Activated T-helper 1 cell treated with anti-CD3 and anti-CD28 coated beads, Interleukin-12 subunit alpha, Interleukin-12 subunit beta, Interleukin-2, Interleukin-4 antibody, amounts not matched to agents 30 ng/mL and 10 ng/mL and 1 ng/mL, durations not matched to agents 14 hours and 24 hours and 36 hours (primary cell): Measurements from ENCODE around the gene MRPL19. TPM values are rescaled to one million over a fixed set of nuclear protein-coding genes. Genes with fewer than 3 reads are reported as not detected.
"Not testable (repeated sequence)": the region's sequence is repeated elsewhere in the genome, so short reads cannot be mapped to it uniquely, and the experiment has no call there.

ENCODE experiments used
- DNase-seq: peaks from one replicate; pipeline ENCODE4 v3.0.0; 2021; ENCODE audit warnings: low spot score
- H3K27ac Mint-ChIP-seq: one replicate; pipeline ENCODE4 v1.8.0; 2021; ENCODE audit warnings: mild to moderate bottlenecking, mixed read lengths
- H3K27me3 Mint-ChIP-seq: one replicate; pipeline ENCODE4 v1.8.0; 2022; ENCODE audit warnings: mild to moderate bottlenecking, moderate library complexity, mixed read lengths; ENCODE audit not compliant: insufficient read depth
- H3K36me3 Mint-ChIP-seq: one replicate; pipeline ENCODE4 v1.8.0; 2021; ENCODE audit warnings: low read depth, mixed read lengths
- H3K4me1 Mint-ChIP-seq: one replicate; pipeline ENCODE4 v1.8.0; 2021; ENCODE audit warnings: low read depth, mixed read lengths
- H3K4me3 Mint-ChIP-seq: one replicate; pipeline ENCODE4 v1.8.0; 2021; ENCODE audit warnings: mild to moderate bottlenecking, moderate library complexity, mixed read lengths
- H3K9me3 Mint-ChIP-seq: one replicate; pipeline ENCODE4 v1.8.0; 2021; ENCODE audit warnings: mixed read lengths
- intact Hi-C: fragments of 100-400 bp; cut with micrococcal nuclease; formaldehyde crosslinking; loops from one replicate; pipeline ENCODE4 v1.15.1; 2024
- total RNA-seq: library from RNA; stranded (reverse); gene quantifications from 2 replicates; pipeline ENCODE4 v1.2.3, GENCODE V29; 2022

MRPL19 gene
- total RNA-seq, 1 donor from 2014 or later = 75.0 TPM

DNA sequence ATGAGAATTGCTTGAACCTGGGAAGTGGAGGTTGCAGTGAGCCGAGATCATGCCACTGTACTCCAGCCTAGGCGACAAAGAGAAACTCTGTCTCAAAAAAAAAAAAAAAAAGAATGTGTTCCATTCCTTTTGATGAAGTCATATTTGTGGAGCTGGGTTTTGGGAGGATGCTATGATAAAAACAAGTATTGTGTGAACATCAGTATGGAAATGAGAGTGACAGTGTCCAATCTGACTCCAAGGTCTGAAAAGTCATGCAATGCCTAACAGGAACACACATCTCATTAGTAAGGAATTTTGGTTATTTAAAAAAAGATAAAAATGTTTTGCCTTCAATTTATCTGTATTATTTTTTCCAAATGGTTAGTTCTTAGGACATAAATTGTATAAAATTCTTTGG lies 52.3 kb downstream of the MRPL19 start:
- intact Hi-C loops = no loop called here
- Mint-ChIP-seq H3K4me1 (no peaks in the 10 kb centered on the region), H3K27ac (no peak overlapping the region), H3K27me3 (no peaks in the 10 kb centered on the region), H3K4me3 (no peak overlapping the region), H3K36me3 (peaks cover 33% of the 10 kb centered on the region), H3K9me3 (peaks cover 4% of the 10 kb centered on the region)
- no peak for DNase-seq

DNA sequence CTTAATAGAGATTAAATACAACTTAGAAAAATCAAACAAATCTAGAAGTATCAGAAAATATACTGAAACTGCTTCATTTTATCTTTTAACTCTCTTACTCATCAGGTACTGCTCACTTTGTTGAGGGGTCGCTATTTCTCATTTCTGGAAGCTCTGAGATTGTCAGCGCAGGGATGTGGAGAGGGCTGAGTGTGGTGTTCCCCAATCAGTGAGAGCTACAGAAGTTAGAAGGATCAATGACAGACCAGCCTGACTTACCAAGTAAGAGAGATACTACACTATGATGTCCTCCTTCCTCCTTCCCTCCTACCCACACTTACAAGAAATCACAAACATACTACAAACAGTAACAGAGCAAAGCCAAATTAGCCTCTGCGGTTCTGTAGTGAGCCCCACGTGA lies 56.0 kb downstream of the MRPL19 start:
- DNase-seq = no peak
- Mint-ChIP-seq H3K27me3 (no peaks in the 10 kb centered on the region), H3K36me3 (peaks cover 40% of the 10 kb centered on the region), H3K4me1 (peaks cover 18% of the 10 kb centered on the region), H3K4me3 (no peak overlapping the region), H3K9me3 (peaks cover 1% of the 10 kb centered on the region), H3K27ac (no peak overlapping the region)
- intact Hi-C loops = no loop called here

DNA sequence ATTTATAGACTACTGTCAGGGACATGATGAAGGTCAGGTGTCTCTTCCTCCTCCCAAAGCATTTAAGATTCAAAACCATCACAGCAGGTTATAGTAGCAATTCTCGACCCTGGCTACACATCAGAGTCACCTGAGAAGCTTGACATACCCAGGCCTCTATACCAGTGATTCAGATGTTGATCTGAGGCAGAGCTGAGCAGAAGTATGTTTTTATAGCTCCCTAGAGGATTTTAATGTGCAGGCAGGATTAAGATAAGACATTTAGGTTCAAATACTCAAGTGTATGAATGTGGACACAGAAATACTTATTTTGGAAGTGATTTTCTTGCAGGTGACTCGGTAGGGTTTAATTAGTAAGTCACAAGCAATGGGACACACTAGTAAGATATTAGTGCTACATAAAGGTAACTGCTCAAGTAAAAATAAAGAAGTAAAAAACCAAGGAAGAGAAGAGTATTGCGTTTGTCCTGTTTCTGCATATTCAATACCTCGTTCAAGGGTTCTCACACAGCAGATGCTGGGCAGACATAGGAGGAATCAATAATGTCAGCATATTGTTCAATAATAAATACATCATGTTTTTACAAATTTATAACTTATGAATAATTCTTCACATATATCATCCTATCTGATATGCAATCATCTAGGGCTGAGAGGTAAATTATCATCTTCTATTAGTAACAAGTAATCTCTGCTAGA lies 57.2 kb downstream of the MRPL19 start:
- DNase-seq = no peak
- Mint-ChIP-seq H3K27me3 (no peaks in the 10 kb centered on the region), H3K4me1 (peaks cover 25% of the 10 kb centered on the region), H3K36me3 (peaks cover 34% of the 10 kb centered on the region), H3K4me3 (no peak overlapping the region), H3K9me3 (no peaks in the 10 kb centered on the region), H3K27ac (no peak overlapping the region)
- intact Hi-C loops = no loop called here

DNA sequence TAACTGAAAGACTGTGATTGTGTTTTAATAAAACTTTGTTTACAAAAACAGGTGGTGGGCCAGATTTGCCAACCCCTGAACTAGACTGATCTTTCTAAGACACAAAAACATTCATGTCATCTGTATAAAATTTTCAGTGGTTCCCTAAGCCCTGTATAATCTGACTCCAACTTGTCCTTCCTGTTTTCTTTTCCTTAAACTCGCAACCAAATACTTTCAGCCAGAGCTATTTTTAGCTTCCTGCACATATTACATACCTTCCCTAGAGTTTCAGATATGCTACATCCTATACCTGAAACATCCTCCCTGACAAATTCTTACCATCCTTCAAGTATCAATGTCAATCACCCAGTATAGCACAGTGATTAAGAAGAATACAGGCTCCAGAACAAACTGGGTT lies 59.3 kb downstream of the MRPL19 start:
- Mint-ChIP-seq H3K4me3 (no peak overlapping the region), H3K27ac (peak overlapping the region; percentile 8), H3K4me1 (peaks cover 36% of the 10 kb centered on the region), H3K27me3 (no peaks in the 10 kb centered on the region), H3K9me3 (no peaks in the 10 kb centered on the region), H3K36me3 (peaks cover 33% of the 10 kb centered on the region)
- DNase-seq = no peak
- intact Hi-C loops = no loop called here

DNA sequence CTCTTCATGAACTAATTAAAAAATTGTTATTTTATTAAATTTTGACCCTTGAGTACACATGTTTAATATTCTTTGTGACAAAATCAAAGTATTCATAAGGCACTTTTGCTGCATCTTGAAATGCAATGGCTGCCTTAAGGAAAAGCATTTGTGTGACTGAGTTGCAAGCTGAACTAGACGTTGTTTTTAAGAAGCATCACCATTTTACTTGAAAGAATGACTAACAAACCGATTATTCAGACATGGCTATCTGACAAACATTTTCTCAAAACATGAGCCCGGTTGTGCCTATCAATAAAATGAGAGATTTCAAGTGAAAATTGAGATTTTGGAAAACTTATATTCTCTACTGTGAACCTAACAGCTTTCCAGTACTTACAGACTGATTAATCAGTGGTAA lies 61.3 kb downstream of the MRPL19 start:
- Mint-ChIP-seq H3K27ac (no peak overlapping the region), H3K9me3 (no peaks in the 10 kb centered on the region), H3K4me3 (no peak overlapping the region), H3K4me1 (peaks cover 42% of the 10 kb centered on the region), H3K27me3 (no peaks in the 10 kb centered on the region), H3K36me3 (peaks cover 24% of the 10 kb centered on the region)
- DNase-seq = no peak
- intact Hi-C loops = no loop called here

DNA sequence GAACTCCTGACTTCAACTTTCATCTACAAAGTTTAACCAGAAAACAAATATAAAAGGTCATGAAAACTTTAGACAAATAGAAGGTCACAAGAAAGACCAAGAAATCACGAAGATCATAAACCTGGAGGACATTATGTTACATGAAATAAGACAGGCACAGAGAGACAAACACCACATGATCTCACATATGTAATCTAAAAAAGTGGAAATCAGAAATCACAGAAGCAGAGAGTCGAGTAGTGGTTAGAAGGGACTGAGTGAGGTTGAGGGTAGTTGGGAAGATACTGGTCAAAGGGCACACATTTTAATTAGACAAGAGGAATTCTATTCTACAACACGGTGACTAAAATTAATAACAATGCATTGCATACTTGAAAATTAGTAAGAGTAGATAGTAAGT lies 62.7 kb downstream of the MRPL19 start:
- intact Hi-C loops = no loop called here
- peak overlapping the region; percentile 51 for H3K27ac Mint-ChIP-seq

DNA sequence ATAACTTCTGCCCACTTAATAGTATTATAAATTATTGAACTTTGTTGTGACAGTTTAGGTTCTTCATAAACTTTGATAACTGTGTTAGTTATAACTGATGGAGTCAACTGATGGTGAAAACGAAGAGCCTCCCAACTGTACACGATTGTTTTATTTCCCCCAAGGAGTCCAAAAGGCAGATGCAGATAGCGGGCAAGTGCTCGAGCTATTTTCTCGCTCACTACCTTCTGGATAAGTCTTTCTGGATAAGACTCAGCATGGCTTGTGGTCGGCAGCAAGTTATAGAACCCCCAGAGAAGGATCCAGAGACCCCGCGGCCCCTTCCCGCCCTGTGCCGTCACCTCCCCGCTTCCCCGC lies 63.6 kb downstream of the MRPL19 start:
- H3K27me3 Mint-ChIP-seq = peaks cover 2% of the 10 kb centered on the region
- H3K36me3 Mint-ChIP-seq = peaks cover 10% of the 10 kb centered on the region
- H3K9me3 Mint-ChIP-seq = no peaks in the 10 kb centered on the region
- H3K4me3 Mint-ChIP-seq = peak overlapping the region; percentile 92
- intact Hi-C loops = loop anchor here (1.0 to 10.0 kb wide), 4 partner anchors 15 to 1055 kb away; partner anchors contain the start of genes MRPL19, POLE4 and SEMA4F
- DNase-seq = no peak
- peak overlapping the region; percentile 96 for H3K27ac Mint-ChIP-seq
- H3K4me1 Mint-ChIP-seq = peaks cover 42% of the 10 kb centered on the region

More for the DNA sequence above, 62.7 kb downstream of the MRPL19 start:
- no peak for DNase-seq
- Mint-ChIP-seq H3K4me3 (peak overlapping the region; percentile 82), H3K27me3 (no peaks in the 10 kb centered on the region), H3K4me1 (peaks cover 42% of the 10 kb centered on the region), H3K9me3 (no peaks in the 10 kb centered on the region), H3K36me3 (peaks cover 17% of the 10 kb centered on the region)

DNA sequence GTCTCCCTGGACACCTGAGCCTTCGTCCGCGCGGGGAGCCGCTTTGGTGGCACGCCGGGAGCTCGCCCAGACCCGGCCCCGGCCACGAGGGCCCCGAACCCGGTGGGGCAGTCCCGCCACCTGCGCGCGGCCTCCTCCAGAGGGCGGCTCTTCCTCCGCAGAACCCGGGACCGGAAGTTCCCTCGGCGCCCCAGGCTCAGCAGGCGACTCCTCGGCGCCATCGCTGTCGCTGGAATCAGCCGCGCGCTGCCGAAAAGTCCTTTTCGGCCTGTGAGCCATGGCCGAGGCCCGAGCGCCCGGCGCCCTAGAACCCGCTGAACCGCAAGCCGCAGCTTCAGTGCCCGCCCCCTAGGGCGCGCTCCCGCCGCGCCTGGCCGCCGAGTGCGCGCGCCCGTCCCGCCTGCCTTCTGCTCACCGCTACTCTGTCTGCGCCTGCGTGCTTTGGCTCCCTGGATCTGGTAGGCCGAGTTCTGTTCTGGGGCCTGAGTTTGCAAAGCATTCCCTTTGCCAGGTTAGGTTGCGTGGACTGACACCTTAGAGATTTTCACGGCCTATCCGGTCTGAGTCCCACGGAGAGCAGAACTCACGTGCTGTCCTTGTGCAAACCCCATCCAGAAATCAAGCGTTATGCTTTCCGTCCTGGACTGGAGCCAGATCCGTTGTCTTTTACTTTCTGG lies 64.1 kb downstream of the MRPL19 start, which contains the start of gene GCFC2:
GCFC2 (minus strand) TSS at position 339 of the 677 bp plus-strand sequence; CDS start at position 279, 60 bp downstream.
- Mint-ChIP-seq H3K9me3 (no peaks in the 10 kb centered on the region), H3K4me1 (peaks cover 41% of the 10 kb centered on the region), H3K27ac (peak within 1 kb of the TSS; percentile 96)

GRCh38 chr2:75711590-75711989 lies 65.0 kb downstream of the MRPL19 start:
- not testable (repeated sequence) for H3K27me3 Mint-ChIP-seq, DNase-seq, H3K36me3 Mint-ChIP-seq, H3K9me3 Mint-ChIP-seq
- H3K4me3 Mint-ChIP-seq = peak overlapping the region; percentile 92
- H3K4me1 Mint-ChIP-seq = peaks cover 32% of the 10 kb centered on the region
- peak overlapping the region; percentile 96 for H3K27ac Mint-ChIP-seq
- intact Hi-C loops = loop anchor here (2.0 to 10.0 kb wide), 2 partner anchors 17 to 1057 kb away; partner anchors contain the start of gene SEMA4F

More for the DNA sequence above, 64.1 kb downstream of the MRPL19 start, which contains the start of gene GCFC2:
- DNase-seq = peak; percentile 83
- H3K36me3 Mint-ChIP-seq = peaks cover 8% of the 10 kb centered on the region
- H3K4me3 Mint-ChIP-seq = peak within 1 kb of the TSS; percentile 92
- intact Hi-C loops = loop anchor here (1.0 to 10.0 kb wide), 4 partner anchors 16 to 1056 kb away; partner anchors contain the start of genes MRPL19, POLE4 and SEMA4F
- peaks cover 4% of the 10 kb centered on the region for H3K27me3 Mint-ChIP-seq

DNA sequence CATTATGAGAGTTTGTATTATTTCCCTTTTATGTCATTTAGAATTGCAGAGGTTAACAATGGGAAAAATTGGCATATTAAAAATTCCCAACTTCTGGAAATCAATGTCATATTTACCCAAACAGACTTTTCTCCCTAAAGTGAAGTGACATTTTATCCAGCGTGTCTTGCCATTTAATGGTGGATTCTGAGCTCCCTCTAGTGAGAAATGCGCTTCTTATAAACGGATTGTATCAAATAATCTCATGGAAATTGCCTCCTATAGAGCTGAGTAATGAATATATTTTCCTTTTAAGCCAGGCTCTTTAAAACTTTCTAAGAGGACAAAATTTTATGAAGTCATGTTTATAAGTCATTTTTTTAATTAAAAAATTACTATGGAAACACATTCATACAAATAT lies 69.8 kb downstream of the MRPL19 start:
- no peak for DNase-seq
- peaks cover 6% of the 10 kb centered on the region for H3K4me1 Mint-ChIP-seq
- no peak overlapping the region for H3K4me3 Mint-ChIP-seq
- intact Hi-C loops = loop anchor here (10.0 kb wide), 1 partner anchor 1062 kb away; the partner anchor contains the start of gene SEMA4F
- no peaks in the 10 kb centered on the region for H3K9me3 Mint-ChIP-seq
- H3K27ac Mint-ChIP-seq = no peak overlapping the region
- H3K36me3 Mint-ChIP-seq = no peaks in the 10 kb centered on the region
- peaks cover 11% of the 10 kb centered on the region for H3K27me3 Mint-ChIP-seq

GRCh38 chr2:75719616-75720015 lies 73.0 kb downstream of the MRPL19 start:
- no peak overlapping the region for H3K4me3 Mint-ChIP-seq
- H3K36me3 Mint-ChIP-seq = no peaks in the 10 kb centered on the region
- peaks cover 5% of the 10 kb centered on the region for H3K4me1 Mint-ChIP-seq
- peaks cover 23% of the 10 kb centered on the region for H3K27me3 Mint-ChIP-seq
- H3K27ac Mint-ChIP-seq = no peak overlapping the region
- no peak for DNase-seq
- no peaks in the 10 kb centered on the region for H3K9me3 Mint-ChIP-seq
- intact Hi-C loops = loop anchor here (10.0 kb wide), 1 partner anchor 1065 kb away; the partner anchor contains the start of gene SEMA4F

DNA sequence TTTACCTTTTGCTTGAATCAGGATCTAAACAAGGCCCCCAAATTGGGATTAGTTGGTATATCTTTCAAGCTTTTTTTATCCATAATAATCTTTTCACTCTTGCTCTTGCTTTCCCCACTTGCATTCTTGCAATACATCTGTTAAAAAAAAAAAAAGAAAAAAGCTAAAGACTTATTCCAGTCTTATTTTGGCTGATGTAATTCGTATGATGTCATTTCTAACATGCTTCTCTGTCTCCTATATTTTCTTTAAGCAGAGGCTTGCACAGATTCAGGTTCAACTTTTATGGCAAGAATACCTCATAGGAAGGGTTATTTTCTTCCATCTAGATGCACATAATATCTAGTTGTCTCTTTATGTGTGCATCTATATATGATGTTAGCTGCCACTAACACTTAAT lies 73.9 kb downstream of the MRPL19 start:
- peaks cover 19% of the 10 kb centered on the region for H3K27me3 Mint-ChIP-seq
- H3K4me3 Mint-ChIP-seq = no peak overlapping the region
- intact Hi-C loops = no loop called here

DNA sequence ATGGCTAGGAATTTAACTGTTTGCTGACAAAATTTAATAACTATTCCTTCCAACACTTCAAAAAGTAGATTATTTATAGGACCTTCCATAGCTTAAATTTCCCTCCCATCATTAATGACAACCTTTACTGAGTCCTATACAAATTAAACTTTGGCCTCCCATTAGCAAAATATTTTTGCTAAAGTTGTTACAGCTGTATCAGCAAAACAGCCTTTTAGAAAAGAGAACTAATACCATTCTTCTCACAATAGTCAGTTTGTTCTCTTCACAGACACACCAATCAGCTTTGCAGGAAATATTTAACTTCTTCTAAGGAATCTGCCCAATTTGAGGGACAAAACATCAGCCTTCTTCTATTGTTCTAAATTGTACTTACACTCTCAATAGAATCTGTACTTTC lies 76.1 kb downstream of the MRPL19 start:
- H3K4me3 Mint-ChIP-seq = no peak overlapping the region
- H3K27ac Mint-ChIP-seq = no peak overlapping the region
- no peaks in the 10 kb centered on the region for H3K9me3 Mint-ChIP-seq
- intact Hi-C loops = no loop called here
- H3K4me1 Mint-ChIP-seq = peaks cover 2% of the 10 kb centered on the region
- H3K27me3 Mint-ChIP-seq = peaks cover 19% of the 10 kb centered on the region
- H3K36me3 Mint-ChIP-seq = no peaks in the 10 kb centered on the region
- no peak for DNase-seq

More for the DNA sequence above, 73.9 kb downstream of the MRPL19 start:
- H3K9me3 Mint-ChIP-seq = no peaks in the 10 kb centered on the region
- peaks cover 5% of the 10 kb centered on the region for H3K4me1 Mint-ChIP-seq
- no peaks in the 10 kb centered on the region for H3K36me3 Mint-ChIP-seq
- DNase-seq = no peak
- H3K27ac Mint-ChIP-seq = no peak overlapping the region
